Fibroblast of lung (primary cell): Measurements from ENCODE around the gene ST6GALNAC4. TPM values are rescaled to one million over a fixed set of nuclear protein-coding genes. Genes with fewer than 3 reads are reported as not detected.

Experiments used
- DNase-seq, 2 donors: peaks; one replicate each; pipeline versions ENCODE4 v3.0.0 to v3.0.0-alpha.2; 2010; ENCODE audit warnings: low read depth in 2 of 2
- H2AFZ ChIP-seq: 2 replicates; pipeline ENCODE4 v1.5.1; 2012; ENCODE audit warnings: low read length, control low read depth, inconsistent platforms
- H3K27ac ChIP-seq: 2 replicates; pipeline ENCODE4 v1.5.1; 2011; ENCODE audit warnings: low read length, control low read depth; ENCODE audit not compliant: insufficient read depth
- H3K27me3 ChIP-seq: 2 replicates; pipeline ENCODE4 v1.5.1; 2011; ENCODE audit warnings: mild to moderate bottlenecking, low read length; ENCODE audit not compliant: control insufficient read depth, insufficient read depth
- H3K36me3 ChIP-seq: 2 replicates; pipeline ENCODE4 v1.5.1; 2011; ENCODE audit warnings: low read length; ENCODE audit not compliant: control insufficient read depth, insufficient read depth
- H3K4me1 ChIP-seq: 2 replicates; pipeline ENCODE4 v1.5.1; 2011; ENCODE audit warnings: low read length; ENCODE audit not compliant: control insufficient read depth, insufficient read depth; ENCODE audit errors: extremely low read depth
- H3K4me2 ChIP-seq: 2 replicates; pipeline ENCODE4 v1.5.1; 2011; ENCODE audit warnings: low read length, control low read depth; ENCODE audit not compliant: insufficient read depth; ENCODE audit errors: extremely low read depth
- H3K4me3 ChIP-seq, 4 experiments: fragments of 200-600 bp in 1 of 4; sonication (generic) in 1 of 4; replicated peaks in 1 of 4; 2 replicates each; pipeline ENCODE4 v1.5.1; 2011 to 2016; ENCODE audit warnings: low read length in 4 of 4, low read depth in 3 of 4, mild to moderate bottlenecking in 3 of 4, control low read depth in 2 of 4, inconsistent platforms in 1 of 4, mixed read lengths in 1 of 4; ENCODE audit not compliant: insufficient read depth in 1 of 4; ENCODE audit errors: control extremely low read depth in 1 of 4
- H3K79me2 ChIP-seq: 2 replicates; pipeline ENCODE4 v1.5.1; 2012; ENCODE audit warnings: mild to moderate bottlenecking, low read length, inconsistent platforms; ENCODE audit not compliant: control insufficient read depth, insufficient read depth
- H3K9ac ChIP-seq: 2 replicates; pipeline ENCODE4 v1.5.1; 2011; ENCODE audit warnings: mild to moderate bottlenecking, low read length, control low read depth; ENCODE audit not compliant: insufficient read depth
- H3K9me3 ChIP-seq: 2 replicates; pipeline ENCODE4 v1.5.1; 2012; ENCODE audit warnings: low read depth, low read length; ENCODE audit not compliant: control insufficient read depth, insufficient read depth
- H4K20me1 ChIP-seq: 2 replicates; pipeline ENCODE4 v1.5.1; 2011; ENCODE audit warnings: low read length; ENCODE audit not compliant: control insufficient read depth, insufficient read depth; ENCODE audit errors: extremely low read depth
- EZH2 ChIP-seq: IDR thresholded peaks from 2 replicates; pipeline ENCODE4 v1.5.1; 2012; ENCODE audit warnings: low read length, control low read depth, mild to moderate bottlenecking; ENCODE audit errors: missing control alignments
- polyA plus RNA-seq, 2 donors: library from polyadenylated mRNA; depleted of rRNA in 1 of 2; stranded (reverse) in 1 of 2; unstranded in 1 of 2; fragments of >200 nt; gene quantifications; 2 replicates each; pipeline ENCODE4 v1.2.1, GENCODE V29; 2011 to 2012; ENCODE audit warnings: missing spikeins in 1 of 2
- total RNA-seq: library from RNA; depleted of rRNA; stranded (reverse); fragments of >200 nt; gene quantifications from 2 replicates; pipeline ENCODE4 v1.2.1, GENCODE V29; 2014
- TF ChIP-seq, protein P1 (sequence below), 2 donors: IDR thresholded peaks in 1 of 2; conservative IDR thresholded peaks in 1 of 2; 1 replicate in 1 of 2; 2 replicates in 1 of 2; pipeline ENCODE4 v1.5.1; 2011 to 2012; ENCODE audit warnings: low read length in 2 of 2, control low read depth in 1 of 2, inconsistent platforms in 1 of 2, low read depth in 1 of 2, mild to moderate bottlenecking in 1 of 2

Gene ST6GALNAC4
- total and polyA plus RNA-seq, 2 donors (not counting 1 experiment from before 2014, with no cell fraction given) = 16.4 to 28.1 TPM

DNA sequence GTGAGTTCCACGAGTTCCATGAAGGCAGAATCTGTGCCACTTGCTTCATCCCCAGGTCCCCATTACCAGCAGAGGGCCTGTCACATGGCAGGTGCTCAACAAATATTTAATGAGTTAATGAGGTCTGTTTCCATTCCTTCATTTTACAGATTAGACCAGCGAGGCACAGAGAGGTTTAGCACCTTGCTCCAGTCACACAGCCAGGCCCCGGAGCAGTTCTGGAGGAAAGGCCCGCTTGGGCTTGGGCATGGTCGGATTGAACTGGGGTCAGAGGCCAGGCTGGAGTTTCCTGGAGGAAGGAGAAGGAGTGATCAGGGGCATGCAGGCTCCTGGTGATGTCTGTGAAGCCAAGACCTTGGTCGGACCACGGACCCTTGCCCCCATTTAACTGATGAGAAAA is 4.0 kb upstream of the ST6GALNAC4 start:
- no peak overlapping the region for H3K4me2 ChIP-seq
- H2AFZ ChIP-seq = no peak overlapping the region
- peaks cover 37% of the 10 kb centered on the region for H3K4me1 ChIP-seq
- H3K9ac ChIP-seq = no peak overlapping the region
- no peak overlapping the region for H3K4me3 ChIP-seq
- no peak overlapping the region for H3K27ac ChIP-seq
- no peak for DNase-seq
- H3K9me3 ChIP-seq = no peaks in the 10 kb centered on the region
- H3K36me3 ChIP-seq = no peaks in the 10 kb centered on the region
- H3K79me2 ChIP-seq = peaks cover 5% of the 10 kb centered on the region
- no peaks in the 10 kb centered on the region for H4K20me1 ChIP-seq
- no peaks in the 10 kb centered on the region for H3K27me3 ChIP-seq
- TF ChIP-seq EZH2 = no peak
- TF ChIP-seq, protein P1, sequence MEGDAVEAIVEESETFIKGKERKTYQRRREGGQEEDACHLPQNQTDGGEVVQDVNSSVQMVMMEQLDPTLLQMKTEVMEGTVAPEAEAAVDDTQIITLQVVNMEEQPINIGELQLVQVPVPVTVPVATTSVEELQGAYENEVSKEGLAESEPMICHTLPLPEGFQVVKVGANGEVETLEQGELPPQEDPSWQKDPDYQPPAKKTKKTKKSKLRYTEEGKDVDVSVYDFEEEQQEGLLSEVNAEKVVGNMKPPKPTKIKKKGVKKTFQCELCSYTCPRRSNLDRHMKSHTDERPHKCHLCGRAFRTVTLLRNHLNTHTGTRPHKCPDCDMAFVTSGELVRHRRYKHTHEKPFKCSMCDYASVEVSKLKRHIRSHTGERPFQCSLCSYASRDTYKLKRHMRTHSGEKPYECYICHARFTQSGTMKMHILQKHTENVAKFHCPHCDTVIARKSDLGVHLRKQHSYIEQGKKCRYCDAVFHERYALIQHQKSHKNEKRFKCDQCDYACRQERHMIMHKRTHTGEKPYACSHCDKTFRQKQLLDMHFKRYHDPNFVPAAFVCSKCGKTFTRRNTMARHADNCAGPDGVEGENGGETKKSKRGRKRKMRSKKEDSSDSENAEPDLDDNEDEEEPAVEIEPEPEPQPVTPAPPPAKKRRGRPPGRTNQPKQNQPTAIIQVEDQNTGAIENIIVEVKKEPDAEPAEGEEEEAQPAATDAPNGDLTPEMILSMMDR (conservative IDR thresholded peaks at IDR 0.05 in 1 of 2, IDR thresholded peaks at IDR 0.05 in 1 of 2; ENCODE audit: low read depth in 1 of 2, low read length in 2 of 2) = no peak

DNA sequence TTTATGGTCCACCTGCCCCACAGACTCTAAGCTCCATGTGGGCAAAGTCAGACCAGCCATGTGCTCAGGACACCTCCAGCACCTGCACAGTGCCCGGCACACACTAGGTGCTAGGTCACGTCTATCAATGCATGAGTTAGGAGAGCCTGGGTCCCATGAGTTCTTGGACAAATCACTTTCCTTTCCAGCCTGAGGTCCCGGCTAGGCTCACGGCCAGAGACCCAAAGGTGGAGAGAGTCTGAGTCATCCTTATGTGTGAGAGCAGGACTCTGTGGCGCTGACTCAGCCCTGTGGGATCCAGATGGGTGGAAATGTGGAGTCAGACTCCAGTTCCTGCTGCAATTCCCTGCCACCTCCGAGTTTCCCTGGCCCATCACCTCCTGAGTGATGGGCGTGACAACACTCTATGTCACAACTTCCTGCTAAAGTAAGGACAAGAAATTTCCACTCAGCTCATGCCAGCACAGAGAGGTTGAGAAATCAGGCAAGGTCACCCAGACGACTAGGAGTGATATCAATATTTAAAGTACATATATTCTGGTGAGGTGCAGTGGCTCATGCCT is 2.5 kb upstream of the ST6GALNAC4 start:
- Histone ChIP-seq H3K4me3 (no peak overlapping the region), H3K36me3 (peaks cover 2% of the 10 kb centered on the region), H3K4me2 (peak overlapping the region; percentile 45), H3K27ac (peak overlapping the region; percentile 82), H3K9me3 (no peaks in the 10 kb centered on the region), H4K20me1 (no peaks in the 10 kb centered on the region), H3K27me3 (no peaks in the 10 kb centered on the region), H2AFZ (no peak overlapping the region), H3K4me1 (peaks cover 41% of the 10 kb centered on the region), H3K9ac (no peak overlapping the region), H3K79me2 (peaks cover 5% of the 10 kb centered on the region)
- peak; percentile 98 to 99 for DNase-seq
- TF ChIP-seq, protein P1 (conservative IDR thresholded peaks at IDR 0.05 in 1 of 2, IDR thresholded peaks at IDR 0.05 in 1 of 2; ENCODE audit: low read depth in 1 of 2, low read length in 2 of 2) = no peak
- TF ChIP-seq EZH2 = no peak

DNA sequence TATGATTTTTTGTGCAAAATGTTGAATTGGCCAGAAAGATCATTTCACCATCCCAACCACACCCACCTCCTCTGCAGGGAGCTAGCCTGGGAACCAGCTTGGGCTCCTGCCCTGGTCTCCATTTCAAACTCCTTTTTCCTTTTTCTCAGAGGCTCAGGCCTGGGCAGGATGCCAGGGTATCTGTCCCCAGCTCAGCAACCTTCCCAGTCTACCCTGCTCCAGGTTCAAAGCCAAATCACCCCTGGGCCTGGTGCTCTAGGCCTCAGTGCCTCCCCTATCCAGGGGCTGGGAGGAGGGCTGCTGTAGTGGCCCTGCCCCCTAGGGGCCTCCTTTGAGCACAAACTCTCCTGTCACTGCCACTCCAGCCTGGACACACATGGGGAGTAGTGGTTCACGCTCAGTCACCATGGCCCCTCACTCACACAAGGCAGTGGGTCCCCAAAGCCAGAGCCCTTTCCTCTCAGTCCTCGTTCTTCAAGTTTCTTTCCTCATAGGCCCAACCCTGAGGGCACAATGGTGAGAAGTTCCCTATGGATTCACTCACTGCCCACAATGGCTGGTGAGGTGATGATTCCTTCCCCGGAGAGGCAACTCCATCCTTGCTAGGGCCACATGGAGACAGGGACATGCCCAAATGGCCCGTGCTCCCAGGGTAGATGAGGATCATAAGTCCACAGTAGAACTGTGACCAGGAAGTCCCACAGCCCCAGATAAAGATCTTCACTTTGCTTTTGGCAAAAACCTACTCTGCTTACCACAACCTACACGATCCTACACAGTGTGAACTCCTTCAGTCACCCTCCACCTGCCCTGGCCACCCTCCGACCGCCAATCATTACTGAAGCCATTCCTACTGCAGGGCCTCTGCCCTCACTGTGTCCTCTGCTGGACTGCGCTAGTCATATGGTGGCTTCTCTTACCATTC is 1.6 kb upstream of the ST6GALNAC4 start:
- Histone ChIP-seq H3K36me3 (peaks cover 2% of the 10 kb centered on the region), H3K27ac (peak overlapping the region; percentile 82), H3K9ac (no peak overlapping the region), H3K79me2 (peaks cover 5% of the 10 kb centered on the region), H2AFZ (no peak overlapping the region), H3K9me3 (no peaks in the 10 kb centered on the region), H3K4me1 (peaks cover 37% of the 10 kb centered on the region), H3K27me3 (no peaks in the 10 kb centered on the region), H3K4me3 (no peak overlapping the region), H4K20me1 (no peaks in the 10 kb centered on the region), H3K4me2 (peak overlapping the region; percentile 36)
- TF ChIP-seq, protein P1 (conservative IDR thresholded peaks at IDR 0.05 in 1 of 2, IDR thresholded peaks at IDR 0.05 in 1 of 2; ENCODE audit: low read depth in 1 of 2, low read length in 2 of 2) = no peak
- TF ChIP-seq EZH2 = no peak
- DNase-seq = peak in 1 of 2 donors; percentile 71
